Measurements from ENCODE around the gene RRAD.

DNA sequence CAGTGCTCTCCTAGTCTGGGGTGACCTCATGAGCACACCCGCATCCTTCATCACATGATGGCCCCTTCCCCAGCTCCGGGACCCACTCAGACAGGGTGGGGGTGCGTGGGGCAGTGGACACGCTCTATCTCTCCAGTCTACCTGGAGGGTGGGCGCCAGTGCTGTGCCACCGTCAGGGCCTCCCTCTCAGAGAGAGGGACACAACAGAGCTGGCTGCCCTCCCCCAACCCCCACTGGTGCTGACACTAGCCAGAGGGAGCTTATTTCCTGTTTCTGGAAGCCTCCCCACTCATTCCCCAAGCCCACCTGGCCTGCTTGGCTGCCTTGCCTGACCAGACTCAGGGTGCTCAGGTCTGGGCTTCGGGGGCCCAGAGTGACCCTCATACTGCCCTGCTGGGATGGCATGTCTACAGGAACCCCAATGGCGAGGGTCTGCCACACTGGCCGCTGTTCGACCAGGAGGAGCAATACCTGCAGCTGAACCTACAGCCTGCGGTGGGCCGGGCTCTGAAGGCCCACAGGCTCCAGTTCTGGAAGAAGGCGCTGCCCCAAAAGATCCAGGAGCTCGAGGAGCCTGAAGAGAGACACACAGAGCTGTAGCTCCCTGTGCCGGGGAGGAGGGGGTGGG is 18.2 kb upstream of the RRAD start:
- TF ChIP-seq EZH2 (IDR thresholded peaks at IDR 0.05) = no peak
- TF ChIP-seq, protein P1, sequence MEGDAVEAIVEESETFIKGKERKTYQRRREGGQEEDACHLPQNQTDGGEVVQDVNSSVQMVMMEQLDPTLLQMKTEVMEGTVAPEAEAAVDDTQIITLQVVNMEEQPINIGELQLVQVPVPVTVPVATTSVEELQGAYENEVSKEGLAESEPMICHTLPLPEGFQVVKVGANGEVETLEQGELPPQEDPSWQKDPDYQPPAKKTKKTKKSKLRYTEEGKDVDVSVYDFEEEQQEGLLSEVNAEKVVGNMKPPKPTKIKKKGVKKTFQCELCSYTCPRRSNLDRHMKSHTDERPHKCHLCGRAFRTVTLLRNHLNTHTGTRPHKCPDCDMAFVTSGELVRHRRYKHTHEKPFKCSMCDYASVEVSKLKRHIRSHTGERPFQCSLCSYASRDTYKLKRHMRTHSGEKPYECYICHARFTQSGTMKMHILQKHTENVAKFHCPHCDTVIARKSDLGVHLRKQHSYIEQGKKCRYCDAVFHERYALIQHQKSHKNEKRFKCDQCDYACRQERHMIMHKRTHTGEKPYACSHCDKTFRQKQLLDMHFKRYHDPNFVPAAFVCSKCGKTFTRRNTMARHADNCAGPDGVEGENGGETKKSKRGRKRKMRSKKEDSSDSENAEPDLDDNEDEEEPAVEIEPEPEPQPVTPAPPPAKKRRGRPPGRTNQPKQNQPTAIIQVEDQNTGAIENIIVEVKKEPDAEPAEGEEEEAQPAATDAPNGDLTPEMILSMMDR (IDR thresholded peaks at IDR 0.05) = no peak
- no peak for TF ChIP-seq EZH2phosphoT487 (IDR thresholded peaks at IDR 0.05)

Measured in neural progenitor cell (in vitro differentiated cells).